Nucleus accumbens (tissue), 56 donors: ENCODE results near the gene CLBA1.
"Not testable (repeated sequence)": the region's sequence is repeated elsewhere in the genome, so short reads cannot be mapped to it uniquely, and the experiment has no call there.

Experiments used
- DNase-seq, 56 donors: peaks; one replicate each; lab custom pipeline; 2025; lab: John Stamatoyannopoulos, UW

Gene CLBA1

DNA sequence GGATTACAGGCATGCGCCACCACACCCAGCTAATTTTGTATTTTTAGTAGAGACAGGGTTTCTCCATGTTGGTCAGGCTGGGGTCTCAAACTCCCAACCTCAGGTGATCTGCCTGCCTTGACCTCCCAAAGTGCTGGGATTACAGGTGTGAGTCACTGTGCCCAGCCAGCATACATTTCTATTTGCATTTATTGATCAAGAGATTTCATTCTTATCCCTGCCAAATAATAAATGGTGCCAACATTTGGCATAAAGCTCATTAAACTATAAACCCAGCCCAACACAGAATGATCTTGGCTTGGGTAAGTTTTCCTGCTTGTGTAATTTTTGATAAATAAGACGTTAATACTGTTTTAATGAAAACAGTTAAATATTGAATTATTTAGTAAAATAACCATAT lies 50.0 kb downstream of the CLBA1 start:
- not testable (repeated sequence) for DNase-seq

DNA sequence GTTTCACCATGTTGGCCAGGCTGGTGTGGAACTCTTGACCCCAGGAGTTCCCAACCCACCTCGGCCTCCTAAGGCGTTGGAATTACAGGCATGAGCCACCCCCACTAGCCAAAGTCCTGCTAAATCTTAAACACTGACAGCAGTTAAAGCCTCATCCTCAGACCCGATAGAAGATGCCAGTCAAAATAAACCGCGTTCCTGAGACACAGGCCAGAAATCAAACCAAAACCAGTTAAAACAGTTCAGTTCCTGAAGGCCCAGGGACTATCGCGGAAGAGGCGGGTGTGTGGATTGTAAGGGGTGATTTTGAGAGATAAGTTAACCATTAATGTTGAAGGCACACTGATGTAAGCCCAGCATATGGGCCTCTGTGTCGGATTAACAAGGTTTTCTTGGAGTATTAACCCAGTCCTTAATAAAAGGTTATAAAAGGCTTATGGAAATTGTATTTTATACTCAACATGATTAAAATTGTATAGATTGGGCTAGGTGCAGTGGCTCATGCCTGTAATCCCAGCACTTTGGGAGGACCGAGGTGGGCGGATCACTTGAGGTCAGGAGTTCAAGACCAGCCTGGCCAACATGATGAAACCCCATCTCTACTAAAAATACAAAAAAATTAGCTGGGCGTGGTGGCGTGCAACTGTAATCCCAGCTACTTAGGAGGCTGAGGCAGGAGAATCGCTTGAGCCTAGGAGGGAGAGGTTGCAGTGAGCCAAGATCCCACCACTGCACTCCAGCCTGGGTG lies 54.0 kb downstream of the CLBA1 start:
- no peak for DNase-seq

DNA sequence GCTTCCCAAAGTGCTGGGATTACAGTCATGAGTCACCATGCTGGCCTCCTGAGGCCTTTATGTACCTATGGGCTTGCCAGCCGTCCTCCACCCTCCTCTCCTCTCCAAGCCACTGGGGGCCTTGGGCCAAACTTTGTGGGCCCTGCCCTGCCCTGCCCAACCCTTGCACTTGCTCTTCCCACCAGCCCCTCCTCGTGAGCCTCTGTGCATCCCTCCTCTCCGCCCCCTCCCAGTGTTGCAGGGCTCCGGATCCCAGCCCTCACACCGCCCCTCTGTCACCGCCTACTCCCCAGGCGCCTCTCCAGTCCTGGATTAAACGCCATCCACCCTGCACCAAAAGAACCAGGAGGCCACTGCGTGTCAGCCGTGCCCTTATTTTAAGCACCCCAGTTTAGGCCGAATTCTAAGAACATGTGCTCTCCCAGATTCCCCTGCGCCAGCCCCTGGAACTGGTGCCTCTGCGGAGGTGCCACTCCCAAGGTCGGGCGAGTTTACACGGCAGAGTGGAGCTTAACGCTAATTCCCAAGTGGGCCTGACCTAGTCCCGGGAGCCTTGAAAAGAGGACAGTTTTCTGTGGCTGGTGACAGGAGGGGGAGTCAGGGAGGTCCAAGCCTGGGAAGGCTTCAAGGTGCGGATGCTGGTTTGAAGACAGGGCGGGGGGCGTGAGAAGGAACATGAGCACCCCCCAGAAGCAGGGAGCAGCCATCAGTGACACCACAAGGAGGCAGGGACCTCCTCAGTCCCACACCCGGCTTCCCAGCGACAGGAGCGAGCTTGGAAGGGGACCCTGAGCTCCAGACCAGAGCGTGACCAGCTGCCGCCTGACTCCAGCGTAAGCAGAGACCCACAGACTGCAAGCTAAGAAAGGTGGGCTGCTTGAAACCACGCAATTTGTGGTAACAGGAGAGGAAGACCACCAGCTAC lies 56.5 kb downstream of the CLBA1 start:
- DNase-seq: no peak

DNA sequence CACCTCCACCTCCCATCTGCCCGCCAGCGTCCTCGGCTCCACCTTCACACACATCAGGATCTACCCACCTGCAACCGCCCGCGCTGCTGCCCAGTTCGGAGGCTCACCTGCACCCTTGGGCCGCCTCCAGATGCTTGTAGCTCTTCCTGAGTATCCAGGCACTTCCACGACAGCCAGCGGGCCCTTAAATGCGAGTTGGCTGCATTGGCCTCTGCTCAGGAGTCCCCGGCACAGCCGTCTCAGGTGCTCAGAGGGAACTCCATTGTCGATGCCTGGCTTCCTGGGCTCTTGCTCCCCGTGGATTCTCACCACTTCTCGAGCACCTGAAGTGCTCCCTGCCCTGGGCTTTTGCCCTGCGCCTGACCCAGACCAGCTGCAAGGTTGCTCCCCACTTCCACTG lies 57.2 kb downstream of the CLBA1 start:
- no peak for DNase-seq

DNA sequence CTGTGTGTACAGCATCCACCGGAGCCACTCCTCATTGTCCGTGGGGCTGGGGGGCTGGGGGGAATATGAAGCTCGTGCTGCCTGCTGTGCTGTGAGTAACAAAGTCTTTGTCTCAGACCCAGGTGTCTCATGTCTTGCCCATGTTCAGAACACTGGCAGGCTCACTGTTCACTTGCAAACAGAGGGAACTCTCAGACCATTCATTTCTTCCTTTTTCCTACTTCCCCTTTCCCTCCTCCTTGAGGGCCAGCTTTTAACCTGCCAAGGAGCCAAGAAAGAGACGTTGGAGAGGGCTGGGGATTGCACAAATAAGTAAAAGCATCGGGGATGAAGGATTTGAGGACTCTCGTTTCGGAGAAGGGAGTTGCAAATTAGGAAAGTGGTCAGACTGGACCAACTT lies 58.1 kb downstream of the CLBA1 start:
- DNase-seq: no peak
